Neural cell (in vitro differentiated cells): ENCODE data around the gene DCTN5.

Source experiments
- EZH2 ChIP-seq: fragments of 200-600, 300-800 bp; shearing (Covaris generic), sonication (generic); IDR thresholded peaks from 2 replicates; pipeline ENCODE4 v1.6.1; 2014; ENCODE audit warnings: antibody characterized with exemption, low read length, borderline replicate concordance, mild to moderate bottlenecking; ENCODE audit not compliant: insufficient read depth, poor library complexity, severe bottlenecking
- MXI1 ChIP-seq: fragments of 450-650 bp; conservative IDR thresholded peaks from 2 replicates; pipeline ENCODE4 v1.6.1; 2014; ENCODE audit warnings: antibody characterized with exemption, mild to moderate bottlenecking; ENCODE audit not compliant: poor library complexity, severe bottlenecking
- POLR2AphosphoS5 ChIP-seq: IDR thresholded peaks from 2 replicates; pipeline ENCODE4 v1.6.1; 2012
- TF ChIP-seq, protein P1 (sequence below): fragments of 450-650 bp; IDR thresholded peaks from 2 replicates; pipeline ENCODE4 v1.5.1; 2014; ENCODE audit warnings: antibody characterized with exemption, mild to moderate bottlenecking, moderate library complexity; ENCODE audit not compliant: poor library complexity, severe bottlenecking
- TF ChIP-seq, protein P2 (sequence below): IDR thresholded peaks from 2 replicates; pipeline ENCODE4 v1.6.1; 2012; ENCODE audit warnings: borderline replicate concordance

DNA sequence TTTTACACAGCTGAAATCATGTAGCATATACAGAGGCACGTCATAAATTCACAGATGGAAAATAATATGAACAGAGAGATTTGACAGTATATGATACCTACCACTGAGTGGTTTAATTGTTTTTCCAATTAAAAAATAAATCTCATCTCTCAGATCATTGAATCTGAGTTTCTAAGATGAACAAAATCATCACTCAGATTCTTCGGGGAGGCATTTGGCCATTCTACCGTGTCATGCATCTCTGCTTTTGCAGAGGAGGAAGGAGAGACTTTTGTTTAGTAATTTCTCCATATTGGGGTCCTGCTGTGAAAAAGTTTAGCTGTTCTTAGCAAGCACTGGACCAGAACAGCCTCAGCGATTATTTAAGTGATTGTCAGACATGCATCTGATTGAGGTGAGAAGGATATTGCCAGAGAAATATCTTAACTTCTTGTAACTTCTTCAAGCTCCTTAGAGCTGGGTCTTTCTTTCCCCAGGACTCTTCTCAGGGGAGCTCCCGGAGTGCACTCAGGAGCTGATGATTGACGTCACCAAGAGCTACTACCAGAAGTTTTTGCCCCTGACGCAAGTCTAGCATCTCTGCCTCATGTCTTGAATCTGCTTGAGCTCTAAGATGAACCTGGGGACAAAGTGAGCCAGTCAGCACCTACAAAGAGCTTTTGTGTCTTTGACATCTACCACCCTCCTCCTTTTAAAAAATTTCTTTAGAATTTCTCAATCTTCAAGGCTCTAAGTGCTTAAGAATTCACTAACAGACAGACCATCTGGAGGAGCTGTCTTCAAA is 25.5 kb downstream of the DCTN5 start:
- TF ChIP-seq POLR2AphosphoS5 (no peak), EZH2 (no peak), MXI1 (no peak)
- TF ChIP-seq, protein P1, sequence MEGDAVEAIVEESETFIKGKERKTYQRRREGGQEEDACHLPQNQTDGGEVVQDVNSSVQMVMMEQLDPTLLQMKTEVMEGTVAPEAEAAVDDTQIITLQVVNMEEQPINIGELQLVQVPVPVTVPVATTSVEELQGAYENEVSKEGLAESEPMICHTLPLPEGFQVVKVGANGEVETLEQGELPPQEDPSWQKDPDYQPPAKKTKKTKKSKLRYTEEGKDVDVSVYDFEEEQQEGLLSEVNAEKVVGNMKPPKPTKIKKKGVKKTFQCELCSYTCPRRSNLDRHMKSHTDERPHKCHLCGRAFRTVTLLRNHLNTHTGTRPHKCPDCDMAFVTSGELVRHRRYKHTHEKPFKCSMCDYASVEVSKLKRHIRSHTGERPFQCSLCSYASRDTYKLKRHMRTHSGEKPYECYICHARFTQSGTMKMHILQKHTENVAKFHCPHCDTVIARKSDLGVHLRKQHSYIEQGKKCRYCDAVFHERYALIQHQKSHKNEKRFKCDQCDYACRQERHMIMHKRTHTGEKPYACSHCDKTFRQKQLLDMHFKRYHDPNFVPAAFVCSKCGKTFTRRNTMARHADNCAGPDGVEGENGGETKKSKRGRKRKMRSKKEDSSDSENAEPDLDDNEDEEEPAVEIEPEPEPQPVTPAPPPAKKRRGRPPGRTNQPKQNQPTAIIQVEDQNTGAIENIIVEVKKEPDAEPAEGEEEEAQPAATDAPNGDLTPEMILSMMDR = no peak
- TF ChIP-seq, protein P2, sequence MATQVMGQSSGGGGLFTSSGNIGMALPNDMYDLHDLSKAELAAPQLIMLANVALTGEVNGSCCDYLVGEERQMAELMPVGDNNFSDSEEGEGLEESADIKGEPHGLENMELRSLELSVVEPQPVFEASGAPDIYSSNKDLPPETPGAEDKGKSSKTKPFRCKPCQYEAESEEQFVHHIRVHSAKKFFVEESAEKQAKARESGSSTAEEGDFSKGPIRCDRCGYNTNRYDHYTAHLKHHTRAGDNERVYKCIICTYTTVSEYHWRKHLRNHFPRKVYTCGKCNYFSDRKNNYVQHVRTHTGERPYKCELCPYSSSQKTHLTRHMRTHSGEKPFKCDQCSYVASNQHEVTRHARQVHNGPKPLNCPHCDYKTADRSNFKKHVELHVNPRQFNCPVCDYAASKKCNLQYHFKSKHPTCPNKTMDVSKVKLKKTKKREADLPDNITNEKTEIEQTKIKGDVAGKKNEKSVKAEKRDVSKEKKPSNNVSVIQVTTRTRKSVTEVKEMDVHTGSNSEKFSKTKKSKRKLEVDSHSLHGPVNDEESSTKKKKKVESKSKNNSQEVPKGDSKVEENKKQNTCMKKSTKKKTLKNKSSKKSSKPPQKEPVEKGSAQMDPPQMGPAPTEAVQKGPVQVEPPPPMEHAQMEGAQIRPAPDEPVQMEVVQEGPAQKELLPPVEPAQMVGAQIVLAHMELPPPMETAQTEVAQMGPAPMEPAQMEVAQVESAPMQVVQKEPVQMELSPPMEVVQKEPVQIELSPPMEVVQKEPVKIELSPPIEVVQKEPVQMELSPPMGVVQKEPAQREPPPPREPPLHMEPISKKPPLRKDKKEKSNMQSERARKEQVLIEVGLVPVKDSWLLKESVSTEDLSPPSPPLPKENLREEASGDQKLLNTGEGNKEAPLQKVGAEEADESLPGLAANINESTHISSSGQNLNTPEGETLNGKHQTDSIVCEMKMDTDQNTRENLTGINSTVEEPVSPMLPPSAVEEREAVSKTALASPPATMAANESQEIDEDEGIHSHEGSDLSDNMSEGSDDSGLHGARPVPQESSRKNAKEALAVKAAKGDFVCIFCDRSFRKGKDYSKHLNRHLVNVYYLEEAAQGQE = no peak
